Pons (tissue), 1 donor: ENCODE data around the gene FAM25C.
"Not testable (repeated sequence)": the region's sequence is repeated elsewhere in the genome, so short reads cannot be mapped to it uniquely, and the experiment has no call there.

ENCODE experiments used
- DNase-seq: peaks from one replicate; pipeline ENCODE4 v3.0.0-alpha.2; 2016; ENCODE audit warnings: low spot score

The FAM25C gene

DNA sequence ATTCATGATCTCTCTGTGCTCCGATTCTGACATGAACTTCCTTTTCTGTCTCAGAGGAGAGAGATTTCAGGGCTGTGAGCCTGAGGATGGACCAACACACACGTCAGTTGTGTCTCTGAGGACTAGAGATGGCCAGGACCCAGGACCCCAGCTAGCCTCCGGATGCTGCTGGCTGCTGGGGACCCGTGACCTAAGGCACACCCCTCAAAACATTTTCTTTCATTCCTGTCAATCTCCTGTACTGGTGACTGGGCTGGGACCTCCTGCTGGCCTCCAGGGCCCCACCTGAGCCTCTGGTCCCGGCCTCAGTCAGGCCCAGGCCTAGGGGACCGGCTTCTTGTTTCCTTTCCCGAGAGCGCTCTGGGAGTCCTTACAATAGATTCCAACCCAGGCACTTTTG is 42.4 kb downstream of the FAM25C start:
- DNase-seq: not testable (repeated sequence)

DNA sequence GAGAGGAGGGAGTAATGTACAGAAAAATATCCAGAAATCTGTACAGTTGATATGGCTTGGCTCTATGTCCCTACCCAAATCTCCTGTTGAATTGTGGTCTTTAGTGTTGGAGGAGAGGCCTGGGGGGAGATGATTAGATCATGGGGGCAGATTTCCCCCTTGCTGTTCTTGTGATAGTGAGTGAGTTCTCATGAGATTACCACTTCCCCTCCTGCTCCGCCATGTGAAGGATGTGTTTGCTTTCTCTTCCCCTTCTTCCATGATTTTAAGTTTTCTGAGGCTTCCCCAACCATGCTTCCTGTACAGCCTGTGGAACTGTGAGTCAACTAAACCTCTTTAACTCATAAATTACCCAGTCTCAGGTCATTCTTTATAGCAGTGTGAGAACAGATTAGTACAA is 52.2 kb downstream of the FAM25C start:
- DNase-seq: not testable (repeated sequence)
